ENCODE results near the gene LARGE1.

Gene LARGE1

GRCh38 chr22:33823552-33823951, 96.7 kb downstream of the LARGE1 start:
- DNase-seq (ENCODE audit: low read depth in 2 of 2), result no peak

GRCh38 chr22:33821290-33821689, 99.0 kb downstream of the LARGE1 start:
- no peak for DNase-seq (ENCODE audit: low read depth in 2 of 2)

- DNase-seq (ENCODE audit: low read depth in 2 of 2), result no peak
These were observed 100.5 kb downstream of the LARGE1 start for GRCh38 chr22:33819743-33820142.

- DNase-seq (ENCODE audit: low read depth in 2 of 2), result no peak
These were observed 102.7 kb downstream of the LARGE1 start for GRCh38 chr22:33817512-33818127.

GRCh38 chr22:33812360-33812977, 107.8 kb downstream of the LARGE1 start:
- no peak for DNase-seq (ENCODE audit: low read depth in 2 of 2)

- DNase-seq (ENCODE audit: low read depth in 2 of 2), result no peak
These were observed 108.6 kb downstream of the LARGE1 start for GRCh38 chr22:33811686-33812085.

- DNase-seq (ENCODE audit: low read depth in 2 of 2), result no peak
These were observed 109.1 kb downstream of the LARGE1 start for GRCh38 chr22:33811208-33811607.

GRCh38 chr22:33807470-33807869, 112.8 kb downstream of the LARGE1 start:
- no peak for DNase-seq (ENCODE audit: low read depth in 2 of 2)

- no peak for DNase-seq (ENCODE audit: low read depth in 2 of 2)
These were observed 114.1 kb downstream of the LARGE1 start for GRCh38 chr22:33806191-33806590.

GRCh38 chr22:33803371-33804282, 116.6 kb downstream of the LARGE1 start:
- DNase-seq (ENCODE audit: low read depth in 2 of 2), result no peak

GRCh38 chr22:33798401-33798800, 121.9 kb downstream of the LARGE1 start:
- no peak for DNase-seq (ENCODE audit: low read depth in 2 of 2)

- DNase-seq (ENCODE audit: low read depth in 2 of 2), result no peak
These were observed 123.8 kb downstream of the LARGE1 start for GRCh38 chr22:33796494-33796893.

- DNase-seq (ENCODE audit: low read depth in 2 of 2), result no peak
These were observed 126.8 kb downstream of the LARGE1 start for GRCh38 chr22:33793475-33793874.

GRCh38 chr22:33792832-33793231, 127.4 kb downstream of the LARGE1 start:
- no peak for DNase-seq (ENCODE audit: low read depth in 2 of 2)

- no peak for DNase-seq (ENCODE audit: low read depth in 2 of 2)
These were observed 130.5 kb downstream of the LARGE1 start for GRCh38 chr22:33789690-33790253.

GRCh38 chr22:33788927-33789326, 131.3 kb downstream of the LARGE1 start:
- DNase-seq (ENCODE audit: low read depth in 2 of 2), result no peak

GRCh38 chr22:33787645-33788456, 132.4 kb downstream of the LARGE1 start:
- DNase-seq (ENCODE audit: low read depth in 2 of 2), result no peak

GRCh38 chr22:33786149-33786548, 134.1 kb downstream of the LARGE1 start:
- no peak for DNase-seq (ENCODE audit: low read depth in 2 of 2)

- no peak for DNase-seq (ENCODE audit: low read depth in 2 of 2)
These were observed 134.8 kb downstream of the LARGE1 start for GRCh38 chr22:33785283-33785968.

GRCh38 chr22:33781411-33781810, 138.9 kb downstream of the LARGE1 start:
- DNase-seq (ENCODE audit: low read depth in 2 of 2), result no peak
